Fibroblast of lung (primary cell): ENCODE results near the gene HIVEP3. TPM values are rescaled to one million over a fixed set of nuclear protein-coding genes. Genes with fewer than 3 reads are reported as not detected.

Experiments
- DNase-seq, 2 donors: peaks; one replicate each; pipeline versions ENCODE4 v3.0.0 to v3.0.0-alpha.2; 2010; ENCODE audit warnings: low read depth in 2 of 2
- H2AFZ ChIP-seq: 2 replicates; pipeline ENCODE4 v1.5.1; 2012; ENCODE audit warnings: low read length, control low read depth, inconsistent platforms
- H3K27ac ChIP-seq: 2 replicates; pipeline ENCODE4 v1.5.1; 2011; ENCODE audit warnings: low read length, control low read depth; ENCODE audit not compliant: insufficient read depth
- H3K27me3 ChIP-seq: 2 replicates; pipeline ENCODE4 v1.5.1; 2011; ENCODE audit warnings: mild to moderate bottlenecking, low read length; ENCODE audit not compliant: control insufficient read depth, insufficient read depth
- H3K36me3 ChIP-seq: 2 replicates; pipeline ENCODE4 v1.5.1; 2011; ENCODE audit warnings: low read length; ENCODE audit not compliant: control insufficient read depth, insufficient read depth
- H3K4me1 ChIP-seq: 2 replicates; pipeline ENCODE4 v1.5.1; 2011; ENCODE audit warnings: low read length; ENCODE audit not compliant: control insufficient read depth, insufficient read depth; ENCODE audit errors: extremely low read depth
- H3K4me2 ChIP-seq: 2 replicates; pipeline ENCODE4 v1.5.1; 2011; ENCODE audit warnings: low read length, control low read depth; ENCODE audit not compliant: insufficient read depth; ENCODE audit errors: extremely low read depth
- H3K4me3 ChIP-seq, 4 experiments: fragments of 200-600 bp in 1 of 4; sonication (generic) in 1 of 4; replicated peaks in 1 of 4; 2 replicates each; pipeline ENCODE4 v1.5.1; 2011 to 2016; ENCODE audit warnings: low read length in 4 of 4, low read depth in 3 of 4, mild to moderate bottlenecking in 3 of 4, control low read depth in 2 of 4, inconsistent platforms in 1 of 4, mixed read lengths in 1 of 4; ENCODE audit not compliant: insufficient read depth in 1 of 4; ENCODE audit errors: control extremely low read depth in 1 of 4
- H3K79me2 ChIP-seq: 2 replicates; pipeline ENCODE4 v1.5.1; 2012; ENCODE audit warnings: mild to moderate bottlenecking, low read length, inconsistent platforms; ENCODE audit not compliant: control insufficient read depth, insufficient read depth
- H3K9ac ChIP-seq: 2 replicates; pipeline ENCODE4 v1.5.1; 2011; ENCODE audit warnings: mild to moderate bottlenecking, low read length, control low read depth; ENCODE audit not compliant: insufficient read depth
- H3K9me3 ChIP-seq: 2 replicates; pipeline ENCODE4 v1.5.1; 2012; ENCODE audit warnings: low read depth, low read length; ENCODE audit not compliant: control insufficient read depth, insufficient read depth
- H4K20me1 ChIP-seq: 2 replicates; pipeline ENCODE4 v1.5.1; 2011; ENCODE audit warnings: low read length; ENCODE audit not compliant: control insufficient read depth, insufficient read depth; ENCODE audit errors: extremely low read depth
- EZH2 ChIP-seq: IDR thresholded peaks from 2 replicates; pipeline ENCODE4 v1.5.1; 2012; ENCODE audit warnings: low read length, control low read depth, mild to moderate bottlenecking; ENCODE audit errors: missing control alignments
- polyA plus RNA-seq, 2 donors: library from polyadenylated mRNA; depleted of rRNA in 1 of 2; stranded (reverse) in 1 of 2; unstranded in 1 of 2; fragments of >200 nt; gene quantifications; 2 replicates each; pipeline ENCODE4 v1.2.1, GENCODE V29; 2011 to 2012; ENCODE audit warnings: missing spikeins in 1 of 2
- total RNA-seq: library from RNA; depleted of rRNA; stranded (reverse); fragments of >200 nt; gene quantifications from 2 replicates; pipeline ENCODE4 v1.2.1, GENCODE V29; 2014
- TF ChIP-seq, protein P1 (sequence below), 2 donors: IDR thresholded peaks in 1 of 2; conservative IDR thresholded peaks in 1 of 2; 1 replicate in 1 of 2; 2 replicates in 1 of 2; pipeline ENCODE4 v1.5.1; 2011 to 2012; ENCODE audit warnings: low read length in 2 of 2, control low read depth in 1 of 2, inconsistent platforms in 1 of 2, low read depth in 1 of 2, mild to moderate bottlenecking in 1 of 2

HIVEP3 gene
- total and polyA plus RNA-seq, 2 donors (not counting 1 experiment from before 2014, with no cell fraction given), result 0.83 to 3.2 TPM

DNA sequence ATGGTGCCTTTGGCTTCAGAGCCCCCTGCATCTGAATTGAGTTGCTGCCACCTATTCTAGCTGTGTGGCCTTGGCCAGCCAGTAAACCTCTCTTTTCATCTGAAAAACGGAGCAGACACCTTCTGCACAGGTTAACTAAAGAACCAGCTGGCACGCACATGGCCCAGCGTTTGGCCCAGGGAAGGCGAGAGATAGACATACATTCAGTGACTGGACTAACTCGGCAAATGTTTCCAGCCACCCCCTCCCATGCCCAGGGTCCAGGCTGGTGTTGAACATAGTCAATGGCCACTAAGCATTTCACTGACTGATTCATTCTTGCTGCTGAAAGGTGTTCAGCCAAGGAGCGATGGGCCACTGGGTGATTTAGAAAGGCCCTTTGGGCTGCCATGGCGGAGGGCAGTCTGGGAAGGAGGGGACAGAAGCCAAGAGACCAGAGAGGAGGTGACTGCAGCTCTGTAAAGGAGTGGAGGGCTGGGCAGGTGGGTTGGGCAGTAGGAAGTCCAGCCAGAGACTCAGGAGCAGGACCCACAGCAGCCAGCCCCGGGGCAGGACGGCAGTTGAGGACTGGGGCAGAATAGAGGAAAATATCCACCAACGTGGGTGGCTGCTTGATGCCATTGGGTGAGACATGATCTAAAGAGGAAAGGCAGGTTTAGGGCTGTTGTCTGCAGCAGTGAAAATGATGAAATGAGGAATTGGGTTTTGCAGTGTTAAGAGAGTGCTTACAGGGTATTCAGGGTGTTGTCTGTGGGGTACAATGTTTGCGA lies 184.3 kb downstream of the HIVEP3 start:
- peaks cover 4% of the 10 kb centered on the region for H3K4me1 ChIP-seq
- no peak overlapping the region for H3K4me2 ChIP-seq
- H3K27ac ChIP-seq, result no peak overlapping the region
- no peak overlapping the region for H3K9ac ChIP-seq
- no peaks in the 10 kb centered on the region for H3K9me3 ChIP-seq
- no peaks in the 10 kb centered on the region for H3K27me3 ChIP-seq
- H3K4me3 ChIP-seq, result no peak overlapping the region
- no peak overlapping the region for H2AFZ ChIP-seq
- DNase-seq, result no peak
- no peaks in the 10 kb centered on the region for H4K20me1 ChIP-seq
- no peaks in the 10 kb centered on the region for H3K36me3 ChIP-seq
- no peak for TF ChIP-seq EZH2
- TF ChIP-seq, protein P1, sequence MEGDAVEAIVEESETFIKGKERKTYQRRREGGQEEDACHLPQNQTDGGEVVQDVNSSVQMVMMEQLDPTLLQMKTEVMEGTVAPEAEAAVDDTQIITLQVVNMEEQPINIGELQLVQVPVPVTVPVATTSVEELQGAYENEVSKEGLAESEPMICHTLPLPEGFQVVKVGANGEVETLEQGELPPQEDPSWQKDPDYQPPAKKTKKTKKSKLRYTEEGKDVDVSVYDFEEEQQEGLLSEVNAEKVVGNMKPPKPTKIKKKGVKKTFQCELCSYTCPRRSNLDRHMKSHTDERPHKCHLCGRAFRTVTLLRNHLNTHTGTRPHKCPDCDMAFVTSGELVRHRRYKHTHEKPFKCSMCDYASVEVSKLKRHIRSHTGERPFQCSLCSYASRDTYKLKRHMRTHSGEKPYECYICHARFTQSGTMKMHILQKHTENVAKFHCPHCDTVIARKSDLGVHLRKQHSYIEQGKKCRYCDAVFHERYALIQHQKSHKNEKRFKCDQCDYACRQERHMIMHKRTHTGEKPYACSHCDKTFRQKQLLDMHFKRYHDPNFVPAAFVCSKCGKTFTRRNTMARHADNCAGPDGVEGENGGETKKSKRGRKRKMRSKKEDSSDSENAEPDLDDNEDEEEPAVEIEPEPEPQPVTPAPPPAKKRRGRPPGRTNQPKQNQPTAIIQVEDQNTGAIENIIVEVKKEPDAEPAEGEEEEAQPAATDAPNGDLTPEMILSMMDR (conservative IDR thresholded peaks at IDR 0.05 in 1 of 2, IDR thresholded peaks at IDR 0.05 in 1 of 2; ENCODE audit: low read depth in 1 of 2, low read length in 2 of 2), result no peak
- no peaks in the 10 kb centered on the region for H3K79me2 ChIP-seq

DNA sequence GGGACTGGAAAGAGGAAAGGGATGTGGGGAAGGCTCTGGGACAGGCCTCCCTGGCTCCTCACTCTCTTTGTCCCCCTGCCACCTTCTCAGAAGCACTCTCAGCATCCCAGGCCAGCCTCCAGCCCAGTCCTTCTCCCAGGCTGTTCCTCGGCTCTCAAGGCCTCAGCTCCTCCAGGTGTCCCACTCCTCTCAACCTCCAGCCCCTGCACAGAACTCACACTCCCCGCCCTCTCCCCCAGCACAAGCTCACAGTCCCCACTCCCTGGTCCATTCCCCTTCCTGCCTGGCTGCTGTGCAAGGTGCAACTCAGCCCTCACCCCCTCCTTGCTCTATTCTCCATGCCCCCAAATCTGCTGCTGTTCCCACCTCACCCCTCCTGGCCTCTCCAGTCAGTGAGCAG lies 185.0 kb downstream of the HIVEP3 start:
- Histone ChIP-seq H3K27ac (no peak overlapping the region), H3K9ac (no peak overlapping the region), H3K9me3 (no peaks in the 10 kb centered on the region), H3K79me2 (no peaks in the 10 kb centered on the region), H3K4me1 (no peaks in the 10 kb centered on the region), H3K36me3 (no peaks in the 10 kb centered on the region), H4K20me1 (no peaks in the 10 kb centered on the region), H3K27me3 (no peaks in the 10 kb centered on the region), H3K4me3 (no peak overlapping the region), H3K4me2 (no peak overlapping the region), H2AFZ (no peak overlapping the region)
- TF ChIP-seq EZH2, result no peak
- TF ChIP-seq, protein P1 (conservative IDR thresholded peaks at IDR 0.05 in 1 of 2, IDR thresholded peaks at IDR 0.05 in 1 of 2; ENCODE audit: low read depth in 1 of 2, low read length in 2 of 2), result no peak
- no peak for DNase-seq

DNA sequence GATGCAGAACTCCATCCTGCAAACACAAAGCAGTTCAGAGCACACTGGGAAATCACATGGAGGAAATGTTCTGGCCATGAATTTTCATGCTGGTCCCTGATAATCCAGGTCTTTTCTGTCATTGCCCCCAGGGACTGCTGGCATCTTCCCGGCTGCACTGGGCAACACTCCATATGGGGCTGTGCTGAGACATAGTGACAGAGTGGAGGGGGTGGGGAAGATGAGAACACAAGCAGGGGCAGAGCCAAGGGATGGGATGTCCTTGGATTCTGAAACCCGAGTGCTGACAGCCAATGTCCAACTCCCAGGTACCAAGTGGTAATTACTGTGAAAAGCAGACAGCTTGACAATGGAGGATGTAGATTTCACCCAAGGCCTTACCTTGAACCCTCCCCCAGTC lies 185.7 kb downstream of the HIVEP3 start:
- H3K36me3 ChIP-seq, result no peaks in the 10 kb centered on the region
- H3K27ac ChIP-seq, result no peak overlapping the region
- no peak overlapping the region for H2AFZ ChIP-seq
- no peaks in the 10 kb centered on the region for H3K79me2 ChIP-seq
- H3K4me1 ChIP-seq, result no peaks in the 10 kb centered on the region
- H3K9me3 ChIP-seq, result no peaks in the 10 kb centered on the region
- H3K4me2 ChIP-seq, result no peak overlapping the region
- H3K9ac ChIP-seq, result no peak overlapping the region
- no peaks in the 10 kb centered on the region for H3K27me3 ChIP-seq
- no peak for DNase-seq
- H4K20me1 ChIP-seq, result no peaks in the 10 kb centered on the region
- no peak overlapping the region for H3K4me3 ChIP-seq
- TF ChIP-seq, protein P1 (conservative IDR thresholded peaks at IDR 0.05 in 1 of 2, IDR thresholded peaks at IDR 0.05 in 1 of 2; ENCODE audit: low read depth in 1 of 2, low read length in 2 of 2), result no peak
- no peak for TF ChIP-seq EZH2
